NCI-H1105 treated with DMSO at 0.1 percent for 48 hours (cell line): ENCODE results near the gene CD58.
A peak's percentile ranks its signal among the peaks of the same experiment; 100 is the strongest.

Experiments used
- DNase-seq: peaks from one replicate; lab custom pipeline; 2025; lab: John Stamatoyannopoulos, UW

CD58 gene

GRCh38 chr1:116510361-116510760, 60.5 kb downstream of the CD58 start:
- no peak for DNase-seq

- no peak for DNase-seq
These were observed 61.5 kb downstream of the CD58 start for GRCh38 chr1:116508984-116509980.

DNA sequence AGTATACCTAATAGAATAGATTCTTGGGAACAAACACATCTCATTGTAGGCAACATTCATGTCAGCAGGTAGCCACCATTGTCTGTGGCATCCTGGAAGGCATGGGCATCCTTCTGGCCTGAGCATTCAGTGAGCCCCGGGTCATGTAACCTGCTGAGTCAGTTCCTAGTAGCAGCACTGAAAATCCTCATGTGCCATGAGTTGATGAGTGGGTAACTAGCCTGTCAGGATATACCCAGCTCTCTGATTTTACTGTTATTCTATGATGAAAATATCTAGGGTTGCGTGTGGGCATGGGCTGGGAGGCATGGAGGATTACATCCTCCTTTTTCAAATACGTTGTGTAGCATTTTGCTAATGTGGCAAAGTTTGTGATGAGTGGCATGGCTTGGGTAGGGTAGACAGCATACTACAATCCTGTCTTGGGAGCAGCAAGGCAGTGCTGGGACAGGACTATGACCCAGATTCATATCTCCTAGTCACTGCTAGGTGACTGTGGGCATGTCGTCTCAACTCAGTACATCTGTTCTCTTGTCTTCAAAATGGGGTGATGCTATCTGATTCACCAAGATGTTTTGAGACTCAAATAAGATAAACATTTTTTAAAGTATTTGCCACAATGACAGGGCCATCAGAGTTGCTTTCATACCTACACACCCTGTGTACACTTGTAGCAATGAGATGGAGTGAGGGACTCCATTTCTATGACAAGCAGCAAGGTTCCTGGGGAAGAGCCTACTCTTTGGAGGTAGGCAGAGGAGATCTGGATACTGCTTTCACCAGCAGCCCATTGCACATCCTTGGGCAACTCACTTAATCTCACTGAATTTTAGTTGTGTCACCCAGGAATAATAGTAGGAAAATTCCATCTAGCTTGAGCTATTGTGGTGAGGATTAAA, 62.5 kb downstream of the CD58 start:
- no peak for DNase-seq

DNA sequence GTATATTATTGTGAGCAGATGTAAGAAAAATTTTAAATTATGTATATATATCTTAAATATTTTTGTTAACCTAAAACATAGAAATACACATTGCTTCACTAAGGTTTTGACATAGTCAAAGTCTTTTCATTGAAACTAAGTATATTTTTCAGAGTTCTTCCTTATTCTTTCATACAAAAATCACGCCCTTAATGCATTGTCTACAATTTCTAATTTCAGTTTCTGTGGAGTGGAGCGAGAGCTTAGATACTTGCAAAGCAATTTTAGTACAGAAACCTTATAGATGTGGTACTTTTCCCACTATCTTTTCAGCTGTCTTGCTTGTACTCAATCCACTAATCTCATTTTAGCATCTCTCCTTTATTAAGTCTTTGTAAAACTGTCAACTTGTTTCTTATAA, 63.2 kb downstream of the CD58 start:
- no peak for DNase-seq

DNA sequence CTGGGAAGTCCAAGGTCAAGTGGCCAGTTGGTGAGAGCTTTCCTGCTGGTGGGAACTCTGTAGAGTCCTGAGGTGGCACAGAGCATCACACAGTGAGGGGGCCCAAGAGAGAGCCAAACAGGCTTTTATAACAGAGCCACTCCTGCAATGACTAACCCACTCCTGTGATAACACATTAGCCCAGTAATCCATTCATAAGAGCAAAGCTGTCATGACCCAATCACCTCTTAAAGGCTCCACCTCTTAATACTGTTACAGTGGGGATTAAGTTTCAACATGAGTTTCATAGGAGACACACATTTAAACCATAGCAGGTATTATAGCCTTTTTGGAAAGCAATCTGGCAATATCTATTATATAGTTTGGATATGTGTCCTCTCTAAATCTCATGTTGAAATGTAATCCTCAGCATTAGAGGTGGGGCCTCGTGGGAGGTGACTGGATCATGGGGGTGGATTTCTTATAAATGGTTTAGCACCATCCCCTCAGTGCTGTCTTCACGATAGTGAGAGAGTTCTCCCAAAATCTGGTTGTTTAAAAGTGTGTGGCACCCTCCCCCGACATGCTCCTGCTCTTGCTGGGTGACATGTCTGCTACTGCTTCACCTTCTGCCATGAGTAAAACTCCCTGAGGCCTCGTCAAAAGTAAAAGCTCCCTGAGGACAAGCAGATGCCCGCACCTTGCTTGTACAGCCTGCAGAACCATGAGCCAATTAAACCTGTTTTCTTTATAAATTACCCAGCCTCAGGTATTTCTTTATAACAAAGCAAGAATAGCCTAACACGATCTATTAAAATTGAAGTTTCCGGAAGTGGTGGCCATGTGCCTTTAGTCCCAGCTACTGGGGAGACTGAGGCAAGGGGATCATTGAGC, 64.5 kb downstream of the CD58 start:
- no peak for DNase-seq

- no peak for DNase-seq
These were observed 66.3 kb downstream of the CD58 start for GRCh38 chr1:116504308-116505156.

GRCh38 chr1:116503546-116504307, 67.1 kb downstream of the CD58 start:
- no peak for DNase-seq

DNA sequence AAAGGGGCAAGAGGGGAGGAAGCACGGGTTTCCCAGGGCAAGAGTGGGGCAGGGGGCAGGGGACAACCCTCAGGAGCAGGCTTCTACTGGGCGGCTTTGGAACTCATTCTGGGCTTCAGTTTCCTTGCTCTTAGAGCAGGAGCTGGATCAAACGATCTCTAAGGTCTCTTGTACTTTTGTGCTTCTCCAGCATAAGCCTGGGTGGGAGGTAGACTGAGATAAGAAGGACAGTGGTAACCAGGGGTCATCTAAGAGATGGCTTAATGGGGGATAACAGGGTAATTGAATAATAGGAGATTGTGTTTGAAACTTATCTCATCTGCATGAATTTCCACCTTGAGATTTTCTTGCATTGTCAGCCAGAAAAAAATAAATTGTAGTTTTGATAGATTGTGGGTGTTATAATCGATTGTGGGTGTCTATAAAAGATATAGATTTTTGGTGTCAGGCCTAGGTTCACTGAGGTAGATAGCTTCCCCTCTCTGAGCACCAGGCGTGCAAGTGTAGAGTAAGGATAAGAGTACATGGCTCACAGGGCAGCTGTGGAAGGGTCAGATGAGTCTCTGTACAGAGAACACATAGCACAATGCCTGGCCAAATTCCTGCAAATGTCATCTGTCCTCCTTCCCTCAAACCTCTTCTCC, 68.0 kb downstream of the CD58 start:
- no peak for DNase-seq

DNA sequence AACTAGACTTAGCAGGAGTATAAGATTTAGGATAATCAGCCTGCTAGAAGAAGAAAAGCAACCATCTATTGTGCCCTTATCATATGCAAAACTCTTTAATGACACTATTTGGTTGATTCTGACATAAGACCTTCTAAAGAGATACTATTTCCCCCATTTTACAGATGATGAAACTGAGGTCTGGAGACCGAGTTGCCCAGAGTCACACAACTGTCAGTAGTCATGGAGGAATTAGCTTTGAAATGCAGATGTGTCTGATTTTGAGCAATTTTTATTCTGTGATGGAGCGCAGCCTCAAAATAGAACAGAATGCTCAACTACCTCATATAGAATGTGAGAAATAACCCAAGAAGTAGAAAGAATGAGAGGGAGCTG, 69.0 kb downstream of the CD58 start:
- DNase-seq, result no peak

- no peak for DNase-seq
These were observed 69.5 kb downstream of the CD58 start for GRCh38 chr1:116501125-116501869.

DNA sequence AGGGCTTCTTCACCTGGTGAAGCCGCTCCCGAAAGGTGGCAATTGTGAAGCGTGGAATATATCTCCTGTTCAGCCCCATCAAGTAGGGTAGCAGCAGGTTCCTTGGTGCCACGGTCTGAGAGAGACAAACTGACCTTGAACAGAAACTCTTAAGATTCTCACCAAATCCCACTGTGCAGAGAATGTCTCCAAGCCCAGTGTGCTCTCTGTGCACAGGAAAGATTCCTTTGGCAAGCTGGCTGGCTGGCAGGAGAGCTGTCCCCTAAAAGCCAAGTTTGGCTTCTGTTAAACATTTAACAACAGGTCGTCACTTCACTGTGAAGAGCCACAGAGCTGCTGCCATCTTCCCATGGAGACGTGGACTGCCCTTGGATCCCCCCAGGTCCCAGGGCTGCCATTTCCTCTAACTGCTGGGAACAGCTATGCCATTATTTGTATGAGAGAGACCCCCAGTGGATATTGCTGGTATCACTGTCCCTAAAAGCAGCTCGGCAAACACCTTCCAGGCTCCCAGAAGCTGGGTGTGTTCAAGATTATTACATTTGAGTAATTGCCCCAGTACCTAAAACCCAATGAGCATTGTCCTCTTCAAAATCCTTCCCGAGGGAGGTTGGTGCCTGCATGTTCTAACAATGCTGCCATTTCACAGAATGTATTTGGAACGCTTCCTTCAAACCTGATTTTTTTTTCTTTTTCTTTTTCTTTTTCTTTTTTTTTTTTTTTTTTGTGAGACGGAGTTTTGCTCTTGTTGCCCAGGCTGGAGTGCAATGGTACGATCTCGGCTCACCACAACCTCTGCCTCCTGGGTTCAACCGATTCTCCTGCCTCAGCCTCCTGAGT, 71.8 kb downstream of the CD58 start:
- peak; percentile 66 for DNase-seq

GRCh38 chr1:116497656-116498055, 73.2 kb downstream of the CD58 start:
- no peak for DNase-seq

- DNase-seq, result no peak
These were observed 73.9 kb downstream of the CD58 start for GRCh38 chr1:116496898-116497297.

DNA sequence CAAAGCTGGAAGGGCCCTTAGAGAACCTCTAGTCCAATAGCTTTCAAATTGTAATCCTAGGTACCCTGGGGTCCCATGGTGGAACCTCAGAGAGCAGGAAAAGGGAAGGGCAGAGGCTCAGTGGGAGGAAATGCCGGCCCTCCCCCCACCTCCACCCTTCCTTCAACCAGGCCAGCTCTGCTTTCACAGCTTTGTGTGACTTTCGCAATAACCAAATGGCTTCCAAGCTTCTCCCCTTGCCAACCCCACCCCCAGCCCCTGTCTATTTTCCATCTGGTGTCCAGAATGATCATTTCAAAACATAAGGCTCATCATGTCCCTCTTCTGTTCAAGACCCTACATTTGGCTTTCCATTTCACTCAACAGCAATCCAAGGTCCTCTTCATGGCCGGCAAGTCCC, 74.4 kb downstream of the CD58 start:
- DNase-seq, result no peak

DNA sequence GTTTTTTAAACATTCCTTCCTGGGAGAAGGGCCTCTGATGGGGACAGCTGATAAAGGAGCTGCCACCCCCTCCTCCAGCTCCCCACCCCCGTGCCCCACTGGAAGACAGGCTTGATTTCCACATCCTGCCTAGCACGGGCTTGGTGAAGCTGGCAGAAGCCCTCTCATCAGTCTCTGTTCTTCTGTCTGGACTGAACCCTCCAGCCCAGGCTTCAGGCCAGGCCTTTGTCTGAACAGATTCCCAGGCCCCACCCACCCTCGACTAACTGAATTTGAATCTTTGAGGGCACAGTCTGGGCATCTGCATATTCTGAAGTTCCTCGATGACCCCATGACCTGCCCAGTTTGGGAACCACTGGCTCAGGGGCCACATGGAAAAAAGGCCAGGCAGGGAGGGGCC, 75.3 kb downstream of the CD58 start:
- DNase-seq, result no peak

- no peak for DNase-seq
These were observed 76.1 kb downstream of the CD58 start for GRCh38 chr1:116494745-116495144.

DNA sequence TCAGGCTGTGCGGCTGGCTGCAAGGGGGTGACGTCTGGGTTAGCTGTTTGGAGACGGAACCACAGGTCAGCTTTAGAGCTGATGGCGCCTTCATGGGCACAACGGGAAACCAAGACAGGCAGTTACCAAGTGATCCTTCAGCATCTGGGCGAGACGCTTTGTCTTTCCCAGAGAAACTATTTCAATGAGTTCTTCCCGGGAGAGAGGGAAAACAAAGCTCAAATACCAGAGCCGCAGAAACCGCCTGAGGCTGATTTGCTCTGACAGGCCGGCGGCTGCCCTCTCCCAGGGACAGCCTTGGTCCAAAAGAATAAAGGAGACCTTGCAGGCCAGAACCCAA, 76.5 kb downstream of the CD58 start:
- no peak for DNase-seq
